ENCODE data around the gene CALB2.

DNA sequence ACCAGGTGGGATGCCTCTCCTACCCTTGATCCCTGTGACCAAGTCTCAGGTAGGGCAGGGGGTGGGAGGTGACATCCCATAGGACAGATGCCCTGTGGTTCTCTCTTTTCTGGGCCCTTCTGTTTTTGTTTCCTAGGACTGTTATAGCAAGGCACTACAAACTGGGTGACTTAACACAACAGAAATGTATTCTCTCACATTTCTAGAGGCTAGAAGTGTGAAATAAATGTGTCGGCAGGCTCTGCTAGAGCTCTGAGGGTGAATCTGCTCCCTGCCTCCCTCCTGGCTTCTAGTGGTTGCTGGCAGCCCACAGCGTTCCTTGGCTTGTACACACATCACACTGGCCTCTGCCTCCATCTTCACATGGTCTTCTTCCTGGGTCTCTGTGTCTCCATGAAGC, 12.7 kb downstream of the CALB2 start:
- TF ChIP-seq, protein P1, sequence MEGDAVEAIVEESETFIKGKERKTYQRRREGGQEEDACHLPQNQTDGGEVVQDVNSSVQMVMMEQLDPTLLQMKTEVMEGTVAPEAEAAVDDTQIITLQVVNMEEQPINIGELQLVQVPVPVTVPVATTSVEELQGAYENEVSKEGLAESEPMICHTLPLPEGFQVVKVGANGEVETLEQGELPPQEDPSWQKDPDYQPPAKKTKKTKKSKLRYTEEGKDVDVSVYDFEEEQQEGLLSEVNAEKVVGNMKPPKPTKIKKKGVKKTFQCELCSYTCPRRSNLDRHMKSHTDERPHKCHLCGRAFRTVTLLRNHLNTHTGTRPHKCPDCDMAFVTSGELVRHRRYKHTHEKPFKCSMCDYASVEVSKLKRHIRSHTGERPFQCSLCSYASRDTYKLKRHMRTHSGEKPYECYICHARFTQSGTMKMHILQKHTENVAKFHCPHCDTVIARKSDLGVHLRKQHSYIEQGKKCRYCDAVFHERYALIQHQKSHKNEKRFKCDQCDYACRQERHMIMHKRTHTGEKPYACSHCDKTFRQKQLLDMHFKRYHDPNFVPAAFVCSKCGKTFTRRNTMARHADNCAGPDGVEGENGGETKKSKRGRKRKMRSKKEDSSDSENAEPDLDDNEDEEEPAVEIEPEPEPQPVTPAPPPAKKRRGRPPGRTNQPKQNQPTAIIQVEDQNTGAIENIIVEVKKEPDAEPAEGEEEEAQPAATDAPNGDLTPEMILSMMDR (IDR thresholded peaks at IDR 0.05): no peak
- TF ChIP-seq POLR2AphosphoS5 (IDR thresholded peaks at IDR 0.05) (no peak), POLR2A (IDR thresholded peaks at IDR 0.05) (no peak), EP300 (IDR thresholded peaks at IDR 0.05) (no peak)
